PC-3 (cell line): ENCODE data around the gene PLA2G4C. TPM values are rescaled to one million over a fixed set of nuclear protein-coding genes. Genes with fewer than 3 reads are reported as not detected.
"Not testable (repeated sequence)": the region's sequence is repeated elsewhere in the genome, so short reads cannot be mapped to it uniquely, and the experiment has no call there.

Experiments used
- ATAC-seq: fragments of 200-7000 bp; cut with Tn5 transposase; 2 replicates; pipeline ENCODE4 v1.9.1; 2020; ENCODE audit warnings: mild to moderate bottlenecking, moderate library complexity
- BruUV-seq: library from RNA; stranded (reverse); fragments of 400-500 nt; replicated peaks from 2 replicates; lab custom pipeline; 2021; lab: Mats Ljungman, UMichigan
- CTCF ChIA-PET: fragments of 300-600 bp; sonication (Branson Sonifier 250); formaldehyde crosslinking; loops from one replicate; lab custom pipeline; 2022; ENCODE audit warnings: antibody characterized with exemption; lab: Charles Lee
- POLR2A ChIA-PET: fragments of 300-600 bp; sonication (Branson Sonifier 250); formaldehyde crosslinking; loops from one replicate; lab custom pipeline; 2022; ENCODE audit warnings: antibody characterized with exemption; ENCODE audit not compliant: unreplicated experiment; lab: Charles Lee
- DNase-seq: peaks from one replicate; pipeline ENCODE4 v3.0.0-alpha.2; 2015
- H2AFZ ChIP-seq: fragments of 300-600 bp; sonication (generic); 2 replicates; pipeline ENCODE4 v1.6.0; 2016; ENCODE audit warnings: antibody characterized with exemption, low read length
- H3F3A ChIP-seq: fragments of 300-600 bp; sonication (generic); one replicate; pipeline ENCODE4 v1.6.0; 2017; ENCODE audit warnings: antibody characterized with exemption, low read length, control low read depth, mild to moderate bottlenecking; ENCODE audit not compliant: unreplicated experiment
- H3K27ac ChIP-seq: fragments of 300-600 bp; sonication (generic); 2 replicates; pipeline ENCODE4 v1.5.1; 2016; ENCODE audit warnings: mild to moderate bottlenecking, low read length
- H3K27me3 ChIP-seq: fragments of 300-600 bp; sonication (generic); 2 replicates; pipeline ENCODE4 v1.6.1; 2016; ENCODE audit warnings: low read length, mixed read lengths
- H3K36me3 ChIP-seq: fragments of 300-600 bp; sonication (generic); 2 replicates; pipeline ENCODE4 v1.6.1; 2016; ENCODE audit warnings: low read depth, mixed run types, low read length, mixed read lengths
- H3K4me1 ChIP-seq: fragments of 300-600 bp; sonication (generic); 2 replicates; pipeline ENCODE4 v1.5.1; 2016; ENCODE audit warnings: low read length; ENCODE audit not compliant: insufficient read depth
- H3K4me2 ChIP-seq: fragments of 300-600 bp; sonication (generic); 2 replicates; pipeline ENCODE4 v1.6.0; 2016; ENCODE audit warnings: low read length
- H3K4me3 ChIP-seq: fragments of 300-600 bp; sonication (generic); 2 replicates; pipeline ENCODE4 v1.5.1; 2016; ENCODE audit warnings: mild to moderate bottlenecking, low read length, mixed read lengths
- H3K79me2 ChIP-seq: fragments of 300-600 bp; sonication (generic); 2 replicates; pipeline ENCODE4 v1.6.1; 2017; ENCODE audit warnings: low read length, mixed read lengths
- H3K9ac ChIP-seq: fragments of 300-600 bp; sonication (generic); 2 replicates; pipeline ENCODE4 v1.6.0; 2016; ENCODE audit warnings: mild to moderate bottlenecking, low read length
- H3K9me2 ChIP-seq: fragments of 300-600 bp; sonication (generic); replicated peaks from 2 replicates; pipeline ENCODE4 v1.6.1; 2016; ENCODE audit warnings: mixed run types, low read length, mixed read lengths
- H3K9me3 ChIP-seq: fragments of 300-600 bp; sonication (generic); 2 replicates; pipeline ENCODE4 v1.6.1; 2016; ENCODE audit warnings: low read length, mixed read lengths
- H4K20me1 ChIP-seq: fragments of 300-600 bp; sonication (generic); 2 replicates; pipeline ENCODE4 v1.6.1; 2016; ENCODE audit warnings: low read length, mixed read lengths
- CTCF ChIP-seq: fragments of 300-600 bp; sonication (generic); conservative IDR thresholded peaks from 2 replicates; pipeline ENCODE4 v1.5.1; 2017; ENCODE audit warnings: antibody characterized with exemption, low read depth, mild to moderate bottlenecking, low read length
- EZH2 ChIP-seq: fragments of 300-600 bp; sonication (generic); IDR thresholded peaks from one replicate; pipeline ENCODE4 v1.6.1; 2017; ENCODE audit warnings: antibody characterized with exemption, mild to moderate bottlenecking, low read length; ENCODE audit not compliant: unreplicated experiment
- EZH2phosphoT487 ChIP-seq: fragments of 300-600 bp; sonication (generic); IDR thresholded peaks from 2 replicates; pipeline ENCODE4 v1.6.1; 2018; ENCODE audit warnings: mild to moderate bottlenecking, antibody characterized with exemption, low read length, borderline replicate concordance
- intact Hi-C: fragments of 100-400 bp; cut with micrococcal nuclease; formaldehyde crosslinking; loops from 2 replicates; pipeline ENCODE4 v1.9.0; 2023
- total RNA-seq: library from RNA; depleted of rRNA; stranded (reverse); fragments of >200 nt; gene quantifications from 2 replicates; pipeline ENCODE4 v1.2.3, GENCODE V29; 2014

PLA2G4C gene
- total RNA-seq, 1 experiment from 2014 or later: 2.6 TPM

GRCh38 chr19:48094129-48094854, 16.3 kb downstream of the PLA2G4C start:
- no peak overlapping the region for H2AFZ ChIP-seq
- H3K4me2 ChIP-seq: no peak overlapping the region
- H3K4me1 ChIP-seq: no peaks in the 10 kb centered on the region
- H3F3A ChIP-seq: no peaks in the 10 kb centered on the region
- no peak overlapping the region for H3K27ac ChIP-seq
- H3K79me2 ChIP-seq: no peaks in the 10 kb centered on the region
- ATAC-seq: no peak
- H3K9me2 ChIP-seq: no peaks in the 10 kb centered on the region
- H3K36me3 ChIP-seq: no peaks in the 10 kb centered on the region
- no TSS peak for BruUV-seq
- H3K9ac ChIP-seq: no peak overlapping the region
- DNase-seq: no peak
- TF ChIP-seq EZH2phosphoT487 (no peak), EZH2 (no peak), CTCF (no peak)
- H3K9me3 ChIP-seq: no peaks in the 10 kb centered on the region
- H3K4me3 ChIP-seq: no peak overlapping the region
- no peaks in the 10 kb centered on the region for H4K20me1 ChIP-seq
- no peaks in the 10 kb centered on the region for H3K27me3 ChIP-seq
- ChIA-PET CTCF (no interaction called here), POLR2A (no interaction called here)
- intact Hi-C loops: no loop called here

DNA sequence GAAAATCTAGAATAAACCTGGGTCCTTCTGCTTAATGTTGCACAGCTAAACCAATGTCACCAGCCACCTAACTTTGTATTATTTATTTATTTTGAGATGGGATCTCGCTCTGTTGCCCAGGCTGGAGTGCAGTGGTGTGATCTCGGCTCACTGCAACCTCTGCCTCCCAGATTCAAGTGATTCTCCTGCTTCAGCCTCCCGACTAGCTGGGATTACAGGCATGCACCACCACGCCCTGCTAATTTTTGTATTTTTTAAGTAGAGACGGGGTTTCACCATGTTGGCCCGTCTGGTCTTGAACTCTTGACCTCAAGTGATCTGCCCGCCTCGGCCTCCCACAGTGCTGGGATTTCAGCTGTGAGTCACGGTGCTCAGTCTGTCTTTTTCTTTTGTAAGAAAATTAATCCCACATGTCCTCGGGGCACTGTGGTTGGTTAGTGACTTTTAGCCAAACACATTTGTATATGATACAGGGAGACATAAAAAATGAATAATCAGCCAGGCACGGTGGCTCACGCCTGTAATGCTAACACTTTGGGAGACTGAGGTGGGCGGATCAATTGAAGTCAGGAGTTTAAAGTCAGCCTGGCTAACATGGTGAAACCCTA, 19.4 kb downstream of the PLA2G4C start:
- H3K4me3 ChIP-seq, H3K36me3 ChIP-seq, BruUV-seq, H3K27ac ChIP-seq, H2AFZ ChIP-seq, H4K20me1 ChIP-seq, CTCF ChIA-PET, H3K27me3 ChIP-seq, H3K4me2 ChIP-seq, ATAC-seq, H3K4me1 ChIP-seq, H3K79me2 ChIP-seq, H3K9ac ChIP-seq, intact Hi-C loops, H3K9me2 ChIP-seq, POLR2A ChIA-PET, H3F3A ChIP-seq, H3K9me3 ChIP-seq: not testable (repeated sequence)
- peak; percentile 35 for DNase-seq

- BruUV-seq: no TSS peak
- ATAC-seq: no peak; the same call in 1 of the 2 replicates
- POLR2A ChIA-PET: no interaction called here
Observed at GRCh38 chr19:48090281-48090802, 20.3 kb downstream of the PLA2G4C start.

GRCh38 chr19:48088991-48089390, 21.6 kb downstream of the PLA2G4C start:
- intact Hi-C loops, H3K79me2 ChIP-seq, POLR2A ChIA-PET, H3K9me2 ChIP-seq, H4K20me1 ChIP-seq, H3K36me3 ChIP-seq, H3K4me2 ChIP-seq, H3K4me3 ChIP-seq, CTCF ChIA-PET, H3F3A ChIP-seq, H3K27ac ChIP-seq, H3K4me1 ChIP-seq, H3K27me3 ChIP-seq, BruUV-seq, ATAC-seq, DNase-seq, H3K9me3 ChIP-seq, H2AFZ ChIP-seq, H3K9ac ChIP-seq: not testable (repeated sequence)

More at GRCh38 chr19:48090281-48090802, 20.3 kb downstream of the PLA2G4C start:
- intact Hi-C loops: no loop called here
- Histone ChIP-seq H3K9me2 (no peaks in the 10 kb centered on the region), H3K27ac (no peak overlapping the region), H3K4me3 (no peak overlapping the region), H3K4me2 (no peak overlapping the region), H3K9me3 (no peaks in the 10 kb centered on the region), H3K79me2 (no peaks in the 10 kb centered on the region), H3K36me3 (no peaks in the 10 kb centered on the region), H3K9ac (no peak overlapping the region), H2AFZ (no peak overlapping the region), H3K27me3 (no peaks in the 10 kb centered on the region), H3F3A (no peaks in the 10 kb centered on the region), H3K4me1 (no peaks in the 10 kb centered on the region), H4K20me1 (no peaks in the 10 kb centered on the region)
- no peak for DNase-seq
- TF ChIP-seq EZH2 (no peak), EZH2phosphoT487 (no peak), CTCF (no peak)
- CTCF ChIA-PET: no interaction called here
